Caco-2 (cell line): ENCODE data around the gene STRN. TPM values are rescaled to one million over a fixed set of nuclear protein-coding genes. Genes with fewer than 3 reads are reported as not detected.

Experiments used
- BruUV-seq: library from RNA; stranded (reverse); fragments of 400-500 nt; replicated peaks from 2 replicates; lab custom pipeline; 2021; lab: Mats Ljungman, UMichigan
- CTCF ChIA-PET: fragments of 300-600 bp; sonication (Branson Sonifier 250); formaldehyde crosslinking; loops from one replicate; lab custom pipeline; 2022; ENCODE audit warnings: antibody characterized with exemption; lab: Charles Lee
- POLR2A ChIA-PET: fragments of 300-600 bp; sonication (Branson Sonifier 250); formaldehyde crosslinking; loops from one replicate; lab custom pipeline; 2022; ENCODE audit warnings: antibody characterized with exemption; lab: Charles Lee
- DNase-seq, 2 experiments: peaks; one replicate each; pipeline versions ENCODE4 v3.0.0 to v3.0.0-alpha.2; 2020 to 2022
- H3K27me3 ChIP-seq: replicated peaks from 2 replicates; pipeline ENCODE4 v1.6.0; 2011; ENCODE audit warnings: low read length; ENCODE audit not compliant: control insufficient read depth, insufficient read depth
- H3K36me3 ChIP-seq: 2 replicates; pipeline ENCODE4 v1.5.1; 2011; ENCODE audit warnings: low read length; ENCODE audit not compliant: control insufficient read depth, insufficient read depth
- H3K4me1 ChIP-seq: fragments of 250-450 bp; sonication (Bioruptor Pico); 2 replicates; pipeline ENCODE4 v1.5.1; 2020; ENCODE audit warnings: mild to moderate bottlenecking
- H3K4me3 ChIP-seq: 2 replicates; pipeline ENCODE4 v1.5.1; 2011; ENCODE audit warnings: low read depth, mild to moderate bottlenecking, control low read depth, low read length
- H3K9me3 ChIP-seq: fragments of 250-450 bp; sonication (Bioruptor Pico); 2 replicates; pipeline ENCODE4 v1.5.1; 2020; ENCODE audit warnings: mild to moderate bottlenecking, moderate library complexity
- H3K27ac Mint-ChIP-seq: one replicate; pipeline ENCODE4 v1.8.0; 2022; ENCODE audit warnings: mixed read lengths; ENCODE audit not compliant: unreplicated experiment
- H3K27me3 Mint-ChIP-seq: one replicate; pipeline ENCODE4 v1.8.0; 2022; ENCODE audit warnings: mixed read lengths; ENCODE audit not compliant: insufficient read depth, unreplicated experiment
- H3K36me3 Mint-ChIP-seq: one replicate; pipeline ENCODE4 v1.8.0; 2022; ENCODE audit warnings: mild to moderate bottlenecking, mixed read lengths; ENCODE audit not compliant: insufficient read depth, unreplicated experiment
- H3K4me1 Mint-ChIP-seq: one replicate; pipeline ENCODE4 v1.8.0; 2022; ENCODE audit warnings: low read depth, mixed read lengths; ENCODE audit not compliant: unreplicated experiment
- H3K4me3 Mint-ChIP-seq: one replicate; pipeline ENCODE4 v1.8.0; 2022; ENCODE audit warnings: mild to moderate bottlenecking, moderate library complexity, mixed read lengths; ENCODE audit not compliant: unreplicated experiment
- H3K9me3 Mint-ChIP-seq: one replicate; pipeline ENCODE4 v1.8.0; 2022; ENCODE audit warnings: mixed read lengths; ENCODE audit not compliant: unreplicated experiment
- intact Hi-C: fragments of 100-400 bp; cut with micrococcal nuclease; formaldehyde crosslinking; loops from one replicate; pipeline ENCODE4 v1.10.0; 2022; ENCODE audit not compliant: unreplicated experiment
- total RNA-seq: library from RNA; stranded (reverse); gene quantifications from 2 replicates; pipeline ENCODE4 v1.2.3, GENCODE V29; 2022
- TF ChIP-seq, protein P1 (sequence below), 2 experiments: fragments of 200-600 bp in 1 of 2; IDR thresholded peaks; 1 replicate in 1 of 2; 2 replicates in 1 of 2; pipeline versions ENCODE4 v1.5.1 to v1.8.0; 2011 to 2022; ENCODE audit warnings: antibody characterized with exemption in 1 of 2, control low read depth in 1 of 2, inconsistent platforms in 1 of 2, low read depth in 1 of 2, low read length in 1 of 2, mild to moderate bottlenecking in 1 of 2, moderate library complexity in 1 of 2; ENCODE audit not compliant: insufficient read depth in 1 of 2, severe bottlenecking in 1 of 2, unreplicated experiment in 1 of 2

Gene STRN
- total RNA-seq, 1 experiment from 2014 or later = 36.8 TPM

GRCh38 chr2:37011130-37011529 lies 44.8 kb upstream of the STRN start:
- DNase-seq = no peak
- no peaks in the 10 kb centered on the region for H3K4me1 ChIP-seq
- POLR2A ChIA-PET = no interaction called here
- Mint-ChIP-seq H3K36me3 (peaks cover 31% of the 10 kb centered on the region), H3K4me1 (no peaks in the 10 kb centered on the region), H3K27ac (no peak overlapping the region), H3K9me3 (no peaks in the 10 kb centered on the region), H3K27me3 (no peaks in the 10 kb centered on the region), H3K4me3 (no peak overlapping the region)
- no peak overlapping the region for H3K4me3 ChIP-seq
- TF ChIP-seq, protein P1, sequence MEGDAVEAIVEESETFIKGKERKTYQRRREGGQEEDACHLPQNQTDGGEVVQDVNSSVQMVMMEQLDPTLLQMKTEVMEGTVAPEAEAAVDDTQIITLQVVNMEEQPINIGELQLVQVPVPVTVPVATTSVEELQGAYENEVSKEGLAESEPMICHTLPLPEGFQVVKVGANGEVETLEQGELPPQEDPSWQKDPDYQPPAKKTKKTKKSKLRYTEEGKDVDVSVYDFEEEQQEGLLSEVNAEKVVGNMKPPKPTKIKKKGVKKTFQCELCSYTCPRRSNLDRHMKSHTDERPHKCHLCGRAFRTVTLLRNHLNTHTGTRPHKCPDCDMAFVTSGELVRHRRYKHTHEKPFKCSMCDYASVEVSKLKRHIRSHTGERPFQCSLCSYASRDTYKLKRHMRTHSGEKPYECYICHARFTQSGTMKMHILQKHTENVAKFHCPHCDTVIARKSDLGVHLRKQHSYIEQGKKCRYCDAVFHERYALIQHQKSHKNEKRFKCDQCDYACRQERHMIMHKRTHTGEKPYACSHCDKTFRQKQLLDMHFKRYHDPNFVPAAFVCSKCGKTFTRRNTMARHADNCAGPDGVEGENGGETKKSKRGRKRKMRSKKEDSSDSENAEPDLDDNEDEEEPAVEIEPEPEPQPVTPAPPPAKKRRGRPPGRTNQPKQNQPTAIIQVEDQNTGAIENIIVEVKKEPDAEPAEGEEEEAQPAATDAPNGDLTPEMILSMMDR (IDR thresholded peaks at IDR 0.05; ENCODE audit: insufficient read depth in 1 of 2, low read depth in 1 of 2, low read length in 1 of 2, severe bottlenecking in 1 of 2, unreplicated experiment in 1 of 2) = no peak
- no peaks in the 10 kb centered on the region for H3K27me3 ChIP-seq
- intact Hi-C loops = no loop called here
- no TSS peak for BruUV-seq
- H3K9me3 ChIP-seq = no peaks in the 10 kb centered on the region; the same call in 1 of the 2 replicates
- CTCF ChIA-PET = no interaction called here
- H3K36me3 ChIP-seq = no peaks in the 10 kb centered on the region; the same call in 1 of the 2 replicates

GRCh38 chr2:37005118-37005868 lies 39.0 kb upstream of the STRN start:
- peak in 1 of 2 experiments; percentile 56 for DNase-seq
- BruUV-seq = no TSS peak
- Histone ChIP-seq H3K4me3 (no peak overlapping the region), H3K9me3 (no peaks in the 10 kb centered on the region), H3K27me3 (no peaks in the 10 kb centered on the region), H3K4me1 (no peaks in the 10 kb centered on the region), H3K36me3 (peaks cover 2% of the 10 kb centered on the region)
- ChIA-PET POLR2A (no interaction called here), CTCF (no interaction called here)
- no peaks in the 10 kb centered on the region for H3K9me3 Mint-ChIP-seq
- no peaks in the 10 kb centered on the region for H3K27me3 Mint-ChIP-seq
- H3K27ac Mint-ChIP-seq = no peak overlapping the region
- no peaks in the 10 kb centered on the region for H3K4me1 Mint-ChIP-seq
- intact Hi-C loops = loop anchor here (1.0 to 10.0 kb wide), 4 partner anchors 38 to 225 kb away; partner anchors contain the start of gene STRN
- TF ChIP-seq, protein P1 (IDR thresholded peaks at IDR 0.05; ENCODE audit: insufficient read depth in 1 of 2, low read depth in 1 of 2, low read length in 1 of 2, severe bottlenecking in 1 of 2, unreplicated experiment in 1 of 2) = peak; percentile 55 to 59
- H3K36me3 Mint-ChIP-seq = peaks cover 28% of the 10 kb centered on the region
- no peak overlapping the region for H3K4me3 Mint-ChIP-seq

DNA sequence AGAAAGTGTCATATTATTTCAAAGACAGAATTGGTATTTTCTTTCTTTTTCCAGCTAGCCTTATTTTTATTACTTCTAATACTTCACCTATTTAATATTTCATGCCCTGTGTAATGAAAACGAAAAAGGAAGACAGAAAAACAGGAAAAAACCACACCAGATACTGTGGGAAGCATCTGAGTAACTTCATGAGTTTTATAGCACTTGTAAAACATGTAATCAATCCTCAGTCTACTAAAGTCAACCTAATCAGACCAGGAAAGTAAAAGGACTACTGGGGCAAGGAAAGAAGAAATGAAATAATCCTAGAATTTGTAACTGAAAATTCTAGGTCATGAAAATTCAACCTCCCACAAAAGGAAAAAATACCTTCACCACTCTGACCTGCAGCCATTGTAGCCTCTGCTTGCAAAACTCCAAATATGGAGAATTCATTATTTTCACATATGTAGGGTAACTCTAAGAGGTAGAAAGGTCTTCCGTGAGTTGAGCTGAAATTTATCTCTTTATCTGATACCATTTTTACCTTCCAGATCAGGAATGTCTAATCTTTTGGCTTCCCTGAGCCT lies 34.7 kb upstream of the STRN start:
- ChIA-PET CTCF (no interaction called here), POLR2A (interaction anchor here (0.6 kb wide), 1 partner anchor 92 kb away, joined by 6 read pairs; no protein-coding TSS in a partner anchor)
- H3K36me3 Mint-ChIP-seq = peaks cover 41% of the 10 kb centered on the region
- no peaks in the 10 kb centered on the region for H3K4me1 Mint-ChIP-seq
- H3K9me3 Mint-ChIP-seq = no peaks in the 10 kb centered on the region
- no peak overlapping the region for H3K27ac Mint-ChIP-seq
- TF ChIP-seq, protein P1 (IDR thresholded peaks at IDR 0.05; ENCODE audit: insufficient read depth in 1 of 2, low read depth in 1 of 2, low read length in 1 of 2, severe bottlenecking in 1 of 2, unreplicated experiment in 1 of 2) = no peak
- intact Hi-C loops = loop anchor here (10.0 kb wide), 1 partner anchor 126 kb away; no protein-coding TSS in a partner anchor
- DNase-seq = no peak
- H3K4me3 Mint-ChIP-seq = no peak overlapping the region
- H3K27me3 Mint-ChIP-seq = no peaks in the 10 kb centered on the region
- BruUV-seq = no TSS peak
- Histone ChIP-seq H3K9me3 (no peaks in the 10 kb centered on the region), H3K4me3 (no peak overlapping the region), H3K36me3 (peaks cover 4% of the 10 kb centered on the region), H3K4me1 (no peaks in the 10 kb centered on the region), H3K27me3 (no peaks in the 10 kb centered on the region)
